Neuronal stem cell (in vitro differentiated cells): ENCODE measurements around the gene MICAL2.

ENCODE experiments used
- DNase-seq: peaks from one replicate; pipeline ENCODE4 v3.0.0-alpha.2; 2013; ENCODE audit warnings: low spot score
- H2AFZ ChIP-seq: one replicate; pipeline ENCODE4 v1.6.1; 2013; ENCODE audit warnings: mild to moderate bottlenecking, low read length, inconsistent platforms
- H2AK5ac ChIP-seq: 2 replicates; pipeline ENCODE4 v1.6.1; 2013; ENCODE audit warnings: low read depth, mild to moderate bottlenecking, inconsistent platforms, low read length, moderate library complexity, mixed read lengths
- H2BK120ac ChIP-seq: 2 replicates; pipeline ENCODE4 v1.6.1; 2013; ENCODE audit warnings: low read depth, mild to moderate bottlenecking, inconsistent platforms, low read length, moderate library complexity, mixed read lengths
- H2BK12ac ChIP-seq: one replicate; pipeline ENCODE4 v1.6.1; 2013; ENCODE audit warnings: low read length, inconsistent platforms
- H2BK15ac ChIP-seq: 2 replicates; pipeline ENCODE4 v1.6.1; 2013; ENCODE audit warnings: mild to moderate bottlenecking, low read length, inconsistent platforms, mixed read lengths
- H2BK5ac ChIP-seq: one replicate; pipeline ENCODE4 v1.6.1; 2013; ENCODE audit warnings: inconsistent platforms, mild to moderate bottlenecking, low read length, moderate library complexity
- H3K14ac ChIP-seq: one replicate; pipeline ENCODE4 v1.6.1; 2013; ENCODE audit warnings: low read length, inconsistent platforms
- H3K18ac ChIP-seq: 2 replicates; pipeline ENCODE4 v1.6.1; 2013; ENCODE audit warnings: low read length, inconsistent platforms
- H3K23ac ChIP-seq: 2 replicates; pipeline ENCODE4 v1.6.1; 2013; ENCODE audit warnings: low read depth, mild to moderate bottlenecking, mixed read lengths, low read length, inconsistent platforms; ENCODE audit not compliant: poor library complexity
- H3K27ac ChIP-seq: replicated peaks from 3 replicates; pipeline ENCODE4 v1.5.1; 2013; ENCODE audit warnings: low read length, inconsistent platforms
- H3K27me3 ChIP-seq, 3 experiments: 2 replicates each; pipeline ENCODE4 v1.6.1; 2013; ENCODE audit warnings: low read length in 3 of 3, mild to moderate bottlenecking in 2 of 3, inconsistent platforms in 1 of 3, low read depth in 1 of 3, mixed read lengths in 1 of 3, moderate library complexity in 1 of 3; ENCODE audit not compliant: control insufficient read depth in 3 of 3, insufficient read depth in 3 of 3
- H3K36me3 ChIP-seq, 2 donors: replicated peaks in 1 of 2; 2 replicates each; pipeline ENCODE4 v1.6.1; 2013; ENCODE audit warnings: low read length in 2 of 2; ENCODE audit not compliant: control insufficient read depth in 2 of 2, insufficient read depth in 2 of 2
- H3K4ac ChIP-seq: 2 replicates; pipeline ENCODE4 v1.6.1; 2013; ENCODE audit warnings: inconsistent platforms, mild to moderate bottlenecking, low read length, moderate library complexity
- H3K4me1 ChIP-seq, 2 donors: 1 replicate in 1 of 2; 2 replicates in 1 of 2; pipeline ENCODE4 v1.6.1; 2013; ENCODE audit warnings: low read length in 2 of 2, low read depth in 1 of 2; ENCODE audit not compliant: control insufficient read depth in 2 of 2, insufficient read depth in 1 of 2
- H3K4me2 ChIP-seq: one replicate; pipeline ENCODE4 v1.6.1; 2013; ENCODE audit warnings: mild to moderate bottlenecking, low read length, inconsistent platforms; ENCODE audit not compliant: insufficient read depth, poor library complexity, severe bottlenecking
- H3K4me3 ChIP-seq, 2 donors: 2 replicates each; pipeline ENCODE4 v1.5.1; 2013; ENCODE audit warnings: low read length in 2 of 2, mild to moderate bottlenecking in 2 of 2, inconsistent platforms in 1 of 2, moderate library complexity in 1 of 2
- H3K79me1 ChIP-seq: one replicate; pipeline ENCODE4 v1.6.1; 2013; ENCODE audit warnings: low read depth, mild to moderate bottlenecking, inconsistent platforms, low read length, moderate library complexity
- H3K9ac ChIP-seq: one replicate; pipeline ENCODE4 v1.6.1; 2013; ENCODE audit warnings: mild to moderate bottlenecking, low read depth, low read length, inconsistent platforms; ENCODE audit not compliant: poor library complexity
- H3K9me3 ChIP-seq, 2 donors: replicated peaks in 1 of 2; 2 replicates each; pipeline versions ENCODE3 to v1.6.1; 2013; ENCODE audit warnings: low read length in 2 of 2, mild to moderate bottlenecking in 2 of 2, inconsistent platforms in 1 of 2, low read depth in 1 of 2, mixed read lengths in 1 of 2, moderate library complexity in 1 of 2; ENCODE audit not compliant: control insufficient read depth in 2 of 2, insufficient read depth in 1 of 2
- H4K8ac ChIP-seq: one replicate; pipeline ENCODE4 v1.6.1; 2013; ENCODE audit warnings: low read depth, mild to moderate bottlenecking, inconsistent platforms, low read length, moderate library complexity
- H4K91ac ChIP-seq: one replicate; pipeline ENCODE4 v1.6.1; 2013; ENCODE audit warnings: low read length, low read depth, mild to moderate bottlenecking, inconsistent platforms; ENCODE audit not compliant: poor library complexity
- WGBS, 2 donors: extraction: QIAGEN DNeasy Blood & Tissue Kit; methylation state at CpG; one replicate each; pipeline ENCODE4 v1.1.7; 2013; ENCODE audit warnings: missing lambda C conversion rate in 2 of 2, mixed read lengths in 1 of 2; ENCODE audit not compliant: insufficient read length in 2 of 2, insufficient replicate concordance in 1 of 2; ENCODE audit errors: extremely low coverage in 2 of 2; 5-methylcytosine and 5-hydroxymethylcytosine counted together

MICAL2 gene

DNA sequence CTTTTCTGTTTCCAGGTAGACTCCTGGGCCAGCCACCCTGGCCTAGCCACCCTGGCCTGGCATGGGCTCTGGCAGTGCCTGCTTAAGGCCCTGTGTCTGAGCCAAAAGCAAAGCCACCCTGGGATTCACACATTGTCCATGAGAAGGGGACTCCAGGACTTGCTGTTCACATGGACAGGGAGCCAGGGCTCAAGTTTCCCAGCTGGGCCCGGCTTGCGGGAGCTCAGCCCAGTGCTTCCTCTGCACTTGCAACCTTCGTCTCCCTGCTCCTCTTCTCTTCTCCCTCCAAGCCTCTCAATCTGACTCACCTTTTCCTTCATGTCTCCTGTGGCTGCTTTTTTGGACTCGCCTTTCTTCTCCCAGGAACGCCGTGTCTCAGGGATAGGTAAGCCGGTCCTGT is 130.3 kb downstream of the MICAL2 start:
- Histone ChIP-seq H3K79me1 (no peaks in the 10 kb centered on the region), H4K8ac (no peak overlapping the region), H3K36me3 (no peaks in the 10 kb centered on the region), H3K9me3 (no peaks in the 10 kb centered on the region), H3K27me3 (peaks cover 0 to 3% (median 0%) of the 10 kb centered on the region in 3 experiments), H3K23ac (no peak overlapping the region), H2BK12ac (no peak overlapping the region), H2BK5ac (no peak overlapping the region), H3K14ac (no peak overlapping the region), H3K4ac (no peak overlapping the region), H3K9ac (no peak overlapping the region), H2BK15ac (no peak overlapping the region), H3K4me3 (no peak overlapping the region), H4K91ac (no peak overlapping the region), H2BK120ac (no peak overlapping the region), H3K4me1 (peaks cover 0 to 1% of the 10 kb centered on the region in 2 donors), H2AFZ (no peak overlapping the region), H2AK5ac (no peak overlapping the region), H3K18ac (no peak overlapping the region), H3K27ac (no peak overlapping the region), H3K4me2 (no peak overlapping the region)
- DNase-seq: no peak
- no CpG with 5 or more reads among the region's 7 CpGs for WGBS, 2 donors

DNA sequence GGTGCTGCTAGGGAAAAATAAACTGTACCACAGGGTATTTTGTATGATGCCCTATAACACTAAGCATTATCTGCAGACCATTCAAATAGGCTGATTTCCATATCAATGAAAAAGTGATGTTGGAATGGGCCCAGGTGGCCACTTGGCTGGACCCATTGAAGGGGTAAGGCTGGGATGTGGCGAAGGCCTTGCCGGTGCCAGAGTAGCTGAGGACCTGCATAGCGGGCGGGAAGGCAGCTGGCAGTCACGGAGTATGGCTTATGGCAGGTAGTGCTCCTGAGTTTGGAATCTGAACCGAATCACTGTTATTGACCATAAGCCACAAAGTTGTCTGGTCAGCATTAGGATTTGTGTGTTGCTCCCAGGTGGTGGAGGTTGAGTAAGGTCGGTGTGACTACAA is 131.0 kb downstream of the MICAL2 start:
- no peaks in the 10 kb centered on the region for H3K9me3 ChIP-seq
- H3K9ac ChIP-seq: no peak overlapping the region
- no peak for DNase-seq
- no peak overlapping the region for H2BK15ac ChIP-seq
- H3K4ac ChIP-seq: no peak overlapping the region
- WGBS, 2 donors: no CpG with 5 or more reads among the region's 7 CpGs
- peaks cover 0 to 3% (median 0%) of the 10 kb centered on the region in 3 experiments for H3K27me3 ChIP-seq
- H2BK12ac ChIP-seq: no peak overlapping the region
- H2BK5ac ChIP-seq: no peak overlapping the region
- H3K4me1 ChIP-seq: peaks cover 0 to 2% of the 10 kb centered on the region in 2 donors
- no peak overlapping the region for H3K23ac ChIP-seq
- H3K4me3 ChIP-seq: no peak overlapping the region
- H2AFZ ChIP-seq: no peak overlapping the region
- H4K8ac ChIP-seq: no peak overlapping the region
- no peak overlapping the region for H3K4me2 ChIP-seq
- no peak overlapping the region for H2BK120ac ChIP-seq
- no peak overlapping the region for H3K14ac ChIP-seq
- H4K91ac ChIP-seq: no peak overlapping the region
- H3K18ac ChIP-seq: no peak overlapping the region
- no peak overlapping the region for H2AK5ac ChIP-seq
- H3K79me1 ChIP-seq: no peaks in the 10 kb centered on the region
- no peaks in the 10 kb centered on the region for H3K36me3 ChIP-seq
- H3K27ac ChIP-seq: no peak overlapping the region

- Histone ChIP-seq H2BK12ac (no peak overlapping the region), H2BK15ac (no peak overlapping the region), H3K23ac (no peak overlapping the region), H4K91ac (no peak overlapping the region), H2BK5ac (no peak overlapping the region), H3K27me3 (peaks cover 0 to 3% (median 0%) of the 10 kb centered on the region in 3 experiments), H3K4ac (no peak overlapping the region), H3K9ac (no peak overlapping the region), H3K9me3 (no peaks in the 10 kb centered on the region), H2AFZ (no peak overlapping the region), H4K8ac (no peak overlapping the region), H3K4me3 (no peak overlapping the region), H3K36me3 (no peaks in the 10 kb centered on the region), H3K27ac (no peak overlapping the region), H3K4me2 (no peak overlapping the region), H3K79me1 (no peaks in the 10 kb centered on the region), H2BK120ac (no peak overlapping the region), H3K18ac (no peak overlapping the region), H3K4me1 (peaks cover 0 to 2% of the 10 kb centered on the region in 2 donors), H3K14ac (no peak overlapping the region), H2AK5ac (peak overlapping the region; percentile 25)
- WGBS, 2 donors: no CpG with 5 or more reads among the region's 14 CpGs
- no peak for DNase-seq
Measured at GRCh38 chr11:12241971-12242672, 131.7 kb downstream of the MICAL2 start.

DNA sequence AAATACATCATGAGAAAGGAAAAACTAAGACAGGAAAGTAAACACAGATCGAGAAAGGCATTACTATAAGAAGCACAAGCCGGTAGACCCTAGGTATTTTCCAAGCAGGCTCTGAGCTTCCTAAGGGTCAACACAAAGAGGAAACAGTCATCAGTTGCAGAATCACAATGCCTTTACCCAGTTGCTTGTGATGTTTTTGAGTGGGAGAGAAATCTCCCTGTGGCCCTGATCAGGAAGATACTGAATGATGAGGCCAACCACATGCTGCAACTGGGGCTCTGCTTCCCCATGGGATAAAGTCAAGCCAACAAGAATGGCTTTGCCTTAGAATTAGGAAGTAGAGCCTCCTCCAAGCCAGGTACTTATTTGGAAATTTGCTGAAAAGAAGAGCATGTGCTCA is 132.6 kb downstream of the MICAL2 start:
- no CpG with 5 or more reads among the region's 2 CpGs for WGBS, 2 donors
- Histone ChIP-seq H2AFZ (no peak overlapping the region), H2BK15ac (no peak overlapping the region), H2BK120ac (no peak overlapping the region), H3K4ac (no peak overlapping the region), H2BK12ac (no peak overlapping the region), H3K27ac (no peak overlapping the region), H3K9me3 (no peaks in the 10 kb centered on the region), H3K23ac (no peak overlapping the region), H3K4me2 (no peak overlapping the region), H3K14ac (no peak overlapping the region), H3K9ac (no peak overlapping the region), H3K79me1 (no peaks in the 10 kb centered on the region), H3K4me3 (no peak overlapping the region), H3K27me3 (peaks cover 0 to 3% (median 0%) of the 10 kb centered on the region in 3 experiments), H4K91ac (no peak overlapping the region), H2AK5ac (no peak overlapping the region), H4K8ac (no peak overlapping the region), H2BK5ac (no peak overlapping the region), H3K4me1 (peaks cover 0 to 2% of the 10 kb centered on the region in 2 donors), H3K18ac (no peak overlapping the region), H3K36me3 (no peaks in the 10 kb centered on the region)
- no peak for DNase-seq
